H1 (cell line): ENCODE data around the gene NPC1L1. TPM values are rescaled to one million over a fixed set of nuclear protein-coding genes. Genes with fewer than 3 reads are reported as not detected.

Experiments
- CBX8 ChIP-seq: fragments of 300-800, 300-1000 bp; sonication (generic); IDR thresholded peaks from 2 replicates; pipeline ENCODE4 v1.7.1; 2016; ENCODE audit warnings: low read depth, low read length, borderline replicate concordance
- CEBPB ChIP-seq: IDR thresholded peaks from 2 replicates; pipeline ENCODE4 v1.6.1; 2012; ENCODE audit warnings: low read depth, low read length
- CREB1 ChIP-seq: IDR thresholded peaks from 2 replicates; pipeline ENCODE4 v1.6.1; 2012; ENCODE audit warnings: inconsistent platforms
- RNF2 ChIP-seq: fragments of 200-900, 300-1000 bp; sonication (generic); IDR thresholded peaks from 2 replicates; pipeline ENCODE4 v1.7.1; 2016; ENCODE audit warnings: borderline replicate concordance, low read depth, mild to moderate bottlenecking, antibody characterized with exemption, low read length; ENCODE audit not compliant: poor library complexity, severe bottlenecking; ENCODE audit errors: missing control alignments
- TEAD4 ChIP-seq: IDR thresholded peaks from 2 replicates; pipeline ENCODE4 v1.6.1; 2012; ENCODE audit warnings: low read depth, low read length, inconsistent platforms, mixed read lengths
- polyA plus RNA-seq, 7 experiments: library from polyadenylated mRNA; depleted of rRNA in 3 of 7; stranded (reverse) in 5 of 7; unstranded in 2 of 7; fragments of >200 nt in 5 of 7; fragments of 200-250 nt in 2 of 7; gene quantifications; 1 replicate in 5 of 7; 2 replicates in 1 of 7; 4 replicates in 1 of 7; pipeline versions ENCODE4 v1.2.1 to v1.2.3, GENCODE V29; 2011 to 2013; ENCODE audit warnings: missing spikeins in 2 of 7, mixed read lengths in 2 of 7
- total RNA-seq: library from RNA; stranded (reverse); fragmentation: NEBNext Ultra II Directional; extraction: Animal tissue kit (Norgen Biotek cat#: 25700); gene quantifications from 2 replicates; pipeline ENCODE4 v1.2.1, GENCODE V29; 2021

The NPC1L1 gene
- total and polyA plus RNA-seq, 2 of the 8 experiments (the other 6 are each of a cell fraction or from before 2014, with no cell fraction given), result 0.06 to 0.21 TPM

DNA sequence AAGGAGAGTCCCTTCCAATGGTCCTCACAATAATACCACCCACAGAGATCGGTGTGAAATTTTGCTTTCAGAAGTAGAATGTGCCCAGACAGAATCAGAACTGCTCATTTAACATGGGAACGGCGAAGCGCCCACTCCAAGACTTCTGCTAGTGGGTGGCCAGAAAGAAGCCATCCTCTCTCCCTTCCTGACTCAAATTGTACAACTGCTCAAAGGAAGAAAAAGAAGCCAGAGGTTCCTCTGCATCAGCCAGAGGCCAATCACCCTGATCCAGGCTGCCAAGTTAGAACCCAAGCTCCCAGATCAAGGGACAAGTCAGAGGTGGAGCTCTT is 73.9 kb downstream of the NPC1L1 start (continued):
- no peak for TF ChIP-seq RNF2
- TF ChIP-seq CEBPB, result no peak
- no peak for TF ChIP-seq CREB1
- TF ChIP-seq TEAD4, result no peak
- no peak for TF ChIP-seq CBX8
